GM19324 (cell line): ENCODE results near the gene SP9.

Experiments
- ATAC-seq: cut with Tn5 transposase; IDR thresholded peaks from one replicate; pipeline ENCODE4 v1.9.1; 2021; ENCODE audit warnings: mild to moderate bottlenecking, moderate library complexity; ENCODE audit not compliant: unreplicated experiment, low FRiP score

Gene SP9

GRCh38 chr2:174333017-174333371 is 1.8 kb upstream of the SP9 start:
- ATAC-seq = no peak

GRCh38 chr2:174333372-174334277 is 1.1 kb upstream of the SP9 start:
- no peak for ATAC-seq

- ATAC-seq = no peak
Observed at GRCh38 chr2:174334278-174334715, 457 bp upstream of the SP9 start.

- ATAC-seq = no peak
Observed at GRCh38 chr2:174335254-174335987, 667 bp downstream of the SP9 start.

GRCh38 chr2:174335988-174336500 is 1.3 kb downstream of the SP9 start:
- no peak for ATAC-seq

GRCh38 chr2:174336501-174337336 is 2.0 kb downstream of the SP9 start:
- ATAC-seq = peak; percentile 49

GRCh38 chr2:174337337-174338146 is 2.8 kb downstream of the SP9 start:
- no peak for ATAC-seq

- ATAC-seq = no peak
Observed at GRCh38 chr2:174338147-174338605, 3.4 kb downstream of the SP9 start.

GRCh38 chr2:174338671-174339560 is 4.2 kb downstream of the SP9 start:
- no peak for ATAC-seq

GRCh38 chr2:174339561-174340399 is 5.0 kb downstream of the SP9 start:
- ATAC-seq = no peak

GRCh38 chr2:174340400-174341292 is 5.9 kb downstream of the SP9 start:
- no peak for ATAC-seq

GRCh38 chr2:174341293-174341994 is 6.7 kb downstream of the SP9 start:
- ATAC-seq = peak; percentile 71

- no peak for ATAC-seq
Observed at GRCh38 chr2:174341995-174342685, 7.4 kb downstream of the SP9 start.

GRCh38 chr2:174342686-174343342 is 8.1 kb downstream of the SP9 start:
- ATAC-seq = no peak

GRCh38 chr2:174343343-174343622 is 8.5 kb downstream of the SP9 start:
- ATAC-seq = no peak
